Heart left ventricle (tissue), 13 donors: ENCODE results near the gene FAT1.

ENCODE experiments used
- POLR2A ChIP-seq, 2 donors: fragments of 450-650 bp; IDR thresholded peaks; one replicate each; pipeline ENCODE4 v1.6.1; 2017; ENCODE audit warnings: antibody characterized with exemption in 2 of 2, mild to moderate bottlenecking in 2 of 2, moderate library complexity in 2 of 2
- TF ChIP-seq, protein P1 (sequence below), 12 donors: fragments of 200-600 bp; sonication (generic) in 4 of 12; IDR thresholded peaks; one replicate each; pipeline versions ENCODE4 v1.5.0 to v1.8.0; 2018 to 2022; ENCODE audit warnings: antibody characterized with exemption in 12 of 12, mild to moderate bottlenecking in 5 of 12
- donor health status: ischemic (EF 13 %, LVEDD 7.1; RV severe dilation, severe dysfunction).
- donor health status: DM: no; HTN: yes; CAD: no.
- donor health status: DM: no; HTN: no; CAD: no.
- donor health status: ischemic (EF 25% LVEDD 6.9; RV normal size, moderate dysfunction).
- donor health status: ischemic (EF 25% LVEDD 5.7; RV mildly dilated, moderate dysfunction).
- donor health status: ischemic (EF 35%, LVEDD 5.7; RV mildly dilated, moderate dysfunction).
- donor health status: nonischemic (EF 11% LVEDD 7.7; RV severe dilation, severe dysfunction).
- donor health status: DM: yes; HTN: yes; CAD: no.
- donor health status: PGD.
- donor health status: ischemic (EF 29% LVEDD 5.4; RV normal size, mild dysfunction).
- donor health status: nonischemic (EF 23%, LVEDD 6.1; RV moderate dilation, normal function).

GRCh38 chr4:186691396-186691795 is 32.3 kb downstream of the FAT1 start:
- TF ChIP-seq, protein P1, sequence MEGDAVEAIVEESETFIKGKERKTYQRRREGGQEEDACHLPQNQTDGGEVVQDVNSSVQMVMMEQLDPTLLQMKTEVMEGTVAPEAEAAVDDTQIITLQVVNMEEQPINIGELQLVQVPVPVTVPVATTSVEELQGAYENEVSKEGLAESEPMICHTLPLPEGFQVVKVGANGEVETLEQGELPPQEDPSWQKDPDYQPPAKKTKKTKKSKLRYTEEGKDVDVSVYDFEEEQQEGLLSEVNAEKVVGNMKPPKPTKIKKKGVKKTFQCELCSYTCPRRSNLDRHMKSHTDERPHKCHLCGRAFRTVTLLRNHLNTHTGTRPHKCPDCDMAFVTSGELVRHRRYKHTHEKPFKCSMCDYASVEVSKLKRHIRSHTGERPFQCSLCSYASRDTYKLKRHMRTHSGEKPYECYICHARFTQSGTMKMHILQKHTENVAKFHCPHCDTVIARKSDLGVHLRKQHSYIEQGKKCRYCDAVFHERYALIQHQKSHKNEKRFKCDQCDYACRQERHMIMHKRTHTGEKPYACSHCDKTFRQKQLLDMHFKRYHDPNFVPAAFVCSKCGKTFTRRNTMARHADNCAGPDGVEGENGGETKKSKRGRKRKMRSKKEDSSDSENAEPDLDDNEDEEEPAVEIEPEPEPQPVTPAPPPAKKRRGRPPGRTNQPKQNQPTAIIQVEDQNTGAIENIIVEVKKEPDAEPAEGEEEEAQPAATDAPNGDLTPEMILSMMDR (IDR thresholded peaks at IDR 0.05) = no peak
- no peak for TF ChIP-seq POLR2A (IDR thresholded peaks at IDR 0.05)
